ENCODE measurements around the gene SHISA7.

GRCh38 chr19:55444646-55445045 is 1.5 kb upstream of the SHISA7 start:
- no peak for TF ChIP-seq CTCF (IDR thresholded peaks at IDR 0.05)
- TF ChIP-seq TCF12 (IDR thresholded peaks at IDR 0.05) = no peak
- TF ChIP-seq CHD2 (IDR thresholded peaks at IDR 0.05; ENCODE audit: low read length, partially characterized antibody) = no peak
- TF ChIP-seq REST (IDR thresholded peaks at IDR 0.05; ENCODE audit: low read depth, low read length) = no peak
- TF ChIP-seq TEAD4 (IDR thresholded peaks at IDR 0.05; ENCODE audit: borderline replicate concordance, insufficient read depth) = no peak
- TF ChIP-seq RFX5 (IDR thresholded peaks at IDR 0.05; ENCODE audit: low read length) = no peak
- TF ChIP-seq MXI1 (IDR thresholded peaks at IDR 0.05; ENCODE audit: low read depth, low read length) = no peak
- no peak for TF ChIP-seq MEF2A (IDR thresholded peaks at IDR 0.05; ENCODE audit: borderline replicate concordance, low read depth)
- no peak for TF ChIP-seq YY1 (IDR thresholded peaks at IDR 0.05; ENCODE audit: low read depth)
